H1 (cell line): ENCODE results near the gene ZFAND3. TPM values are rescaled to one million over a fixed set of nuclear protein-coding genes. Genes with fewer than 3 reads are reported as not detected.

Experiments
- CTCF ChIA-PET: fragments of 300-600 bp; sonication (Branson Sonifier 250); formaldehyde crosslinking; loops from one replicate; lab custom pipeline; 2021; ENCODE audit not compliant: partially characterized antibody; lab: Charles Lee
- POLR2A ChIA-PET: fragments of 300-600 bp; sonication (Branson Sonifier 250); formaldehyde crosslinking; loops from one replicate; lab custom pipeline; 2021; ENCODE audit warnings: inconsistent platforms; ENCODE audit not compliant: partially characterized antibody; lab: Charles Lee
- DNase-seq, 2 experiments: peaks; one replicate each; pipeline versions ENCODE4 v3.0.0 to v3.0.0-alpha.2; 2010 to 2022; ENCODE audit warnings: low spot score in 2 of 2, low read depth in 1 of 2, mixed read lengths in 1 of 2
- FAIRE-seq: peaks from 2 replicates; lab custom pipeline; 2011; peaks lifted over from hg19 to GRCh38; lab: Jason Lieb, UNC
- H2AFZ ChIP-seq: 2 replicates; pipeline ENCODE4 v1.8.1; 2012; ENCODE audit warnings: low read length, inconsistent platforms
- H2AK5ac ChIP-seq: 2 replicates; pipeline ENCODE4 v1.6.1; 2013; ENCODE audit warnings: low read depth, low read length
- H2BK120ac ChIP-seq: replicated peaks from 2 replicates; pipeline ENCODE3; 2013; ENCODE audit warnings: low read depth, low read length, inconsistent platforms
- H2BK12ac ChIP-seq: 2 replicates; pipeline ENCODE4 v1.6.1; 2013; ENCODE audit warnings: low read depth, low read length
- H2BK15ac ChIP-seq: 2 replicates; pipeline ENCODE4 v1.6.1; 2013; ENCODE audit warnings: low read length
- H2BK20ac ChIP-seq: 2 replicates; pipeline ENCODE4 v1.6.1; 2013; ENCODE audit warnings: low read length
- H2BK5ac ChIP-seq: 2 replicates; pipeline ENCODE4 v1.6.1; 2013; ENCODE audit warnings: low read depth, low read length
- H3K14ac ChIP-seq: 2 replicates; pipeline ENCODE4 v1.6.1; 2013; ENCODE audit warnings: inconsistent platforms; ENCODE audit not compliant: insufficient read length
- H3K18ac ChIP-seq: 2 replicates; pipeline ENCODE4 v1.6.1; 2013; ENCODE audit warnings: low read length; ENCODE audit errors: extremely low read depth
- H3K23ac ChIP-seq: 2 replicates; pipeline ENCODE4 v1.6.1; 2013; ENCODE audit warnings: inconsistent platforms; ENCODE audit not compliant: insufficient read length
- H3K23me2 ChIP-seq: 2 replicates; pipeline ENCODE4 v1.6.1; 2013; ENCODE audit warnings: low read depth, low read length
- H3K27ac ChIP-seq: 2 replicates; pipeline ENCODE4 v1.6.1; 2011; ENCODE audit warnings: low read depth, low read length, inconsistent platforms
- H3K27me3 ChIP-seq, 4 experiments: replicated peaks in 1 of 4; 1 replicate in 1 of 4; 2 replicates in 3 of 4; pipeline versions ENCODE4 v1.6.1 to v1.8.1; 2011 to 2013; ENCODE audit warnings: low read length in 3 of 4, mild to moderate bottlenecking in 3 of 4, inconsistent platforms in 2 of 4, mixed read lengths in 2 of 4, moderate library complexity in 1 of 4; ENCODE audit not compliant: control insufficient read depth in 3 of 4, insufficient read depth in 3 of 4; ENCODE audit errors: extremely low read depth in 1 of 4
- H3K36me3 ChIP-seq, 4 experiments: 2 replicates each; pipeline versions ENCODE4 v1.6.1 to v1.8.1; 2011 to 2013; ENCODE audit warnings: mild to moderate bottlenecking in 4 of 4, low read length in 3 of 4, moderate library complexity in 2 of 4, control low read depth in 1 of 4, inconsistent platforms in 1 of 4; ENCODE audit not compliant: insufficient read depth in 4 of 4, control insufficient read depth in 2 of 4
- H3K4ac ChIP-seq: replicated peaks from 2 replicates; pipeline ENCODE3; 2013; ENCODE audit warnings: low read length, low read depth, mixed read lengths, inconsistent platforms; ENCODE audit not compliant: insufficient read length
- H3K4me1 ChIP-seq, 4 experiments: replicated peaks in 1 of 4; 1 replicate in 1 of 4; 2 replicates in 3 of 4; pipeline versions ENCODE4 v1.6.1 to v1.8.1; 2011 to 2013; ENCODE audit warnings: low read length in 3 of 4, inconsistent platforms in 2 of 4, mixed read lengths in 1 of 4; ENCODE audit not compliant: insufficient read depth in 4 of 4, control insufficient read depth in 3 of 4
- H3K4me2 ChIP-seq, 2 experiments: 2 replicates each; pipeline versions ENCODE4 v1.6.1 to v1.8.1; 2011 to 2013; ENCODE audit warnings: low read depth in 2 of 2, low read length in 2 of 2, control low read depth in 1 of 2, inconsistent platforms in 1 of 2, mild to moderate bottlenecking in 1 of 2; ENCODE audit not compliant: insufficient read depth in 1 of 2
- H3K4me3 ChIP-seq, 4 experiments: fragments of 200-600, 300-600 bp in 1 of 4; sonication (generic), shearing (Covaris generic), sonication (Bioruptor Twin) in 1 of 4; 2 replicates each; pipeline versions ENCODE4 v1.5.1 to v1.8.1; 2011 to 2016; ENCODE audit warnings: low read length in 4 of 4, low read depth in 3 of 4, control low read depth in 2 of 4, inconsistent platforms in 2 of 4, mild to moderate bottlenecking in 2 of 4, mixed read lengths in 1 of 4, moderate library complexity in 1 of 4; ENCODE audit not compliant: insufficient read depth in 2 of 4; ENCODE audit errors: extremely low read depth in 1 of 4
- H3K56ac ChIP-seq: replicated peaks from 2 replicates; pipeline ENCODE3; 2013; ENCODE audit warnings: low read depth, mild to moderate bottlenecking, mixed read lengths, low read length, inconsistent platforms; ENCODE audit not compliant: insufficient read length
- H3K79me1 ChIP-seq: 2 replicates; pipeline ENCODE4 v1.6.1; 2013; ENCODE audit warnings: low read depth, low read length, control low read depth
- H3K79me2 ChIP-seq, 2 experiments: 2 replicates each; pipeline versions ENCODE4 v1.6.1 to v1.8.1; 2012 to 2013; ENCODE audit warnings: low read length in 2 of 2, mild to moderate bottlenecking in 2 of 2, inconsistent platforms in 1 of 2; ENCODE audit not compliant: insufficient read depth in 2 of 2, control insufficient read depth in 1 of 2
- H3K9ac ChIP-seq, 4 experiments: replicated peaks in 1 of 4; 1 replicate in 1 of 4; 2 replicates in 3 of 4; pipeline versions ENCODE4 v1.6.1 to v1.8.1; 2011 to 2013; ENCODE audit warnings: low read depth in 3 of 4, low read length in 3 of 4, control low read depth in 2 of 4, mild to moderate bottlenecking in 2 of 4, moderate library complexity in 2 of 4, inconsistent platforms in 1 of 4; ENCODE audit errors: extremely low read depth in 1 of 4
- H3K9me3 ChIP-seq, 2 experiments: 2 replicates each; pipeline versions ENCODE4 v1.6.1 to v1.8.1; 2012 to 2013; ENCODE audit warnings: mild to moderate bottlenecking in 2 of 2, moderate library complexity in 2 of 2, control low read depth in 1 of 2, inconsistent platforms in 1 of 2, low read depth in 1 of 2, low read length in 1 of 2, mixed read lengths in 1 of 2; ENCODE audit not compliant: insufficient read depth in 2 of 2
- H4K20me1 ChIP-seq, 2 experiments: replicated peaks in 1 of 2; 2 replicates each; pipeline versions ENCODE3 to v1.8.1; 2011 to 2013; ENCODE audit warnings: inconsistent platforms in 2 of 2, low read length in 2 of 2, mild to moderate bottlenecking in 1 of 2; ENCODE audit not compliant: insufficient read depth in 2 of 2, control insufficient read depth in 1 of 2
- H4K5ac ChIP-seq: 2 replicates; pipeline ENCODE4 v1.6.1; 2013; ENCODE audit warnings: low read length, low read depth, mixed read lengths, inconsistent platforms; ENCODE audit not compliant: insufficient read length
- H4K8ac ChIP-seq: 2 replicates; pipeline ENCODE4 v1.8.0; 2013; ENCODE audit warnings: mild to moderate bottlenecking, moderate library complexity, low read length, inconsistent platforms; ENCODE audit not compliant: insufficient read depth; ENCODE audit errors: extremely low read depth
- H4K91ac ChIP-seq: replicated peaks from 2 replicates; pipeline ENCODE3; 2013; ENCODE audit warnings: low read length, mixed read lengths, inconsistent platforms; ENCODE audit not compliant: insufficient read length
- CBX8 ChIP-seq: fragments of 300-800, 300-1000 bp; sonication (generic); IDR thresholded peaks from 2 replicates; pipeline ENCODE4 v1.7.1; 2016; ENCODE audit warnings: low read depth, low read length, borderline replicate concordance
- WGBS, 2 experiments: shearing (Covaris generic) in 1 of 2; methylation state at CpG; one replicate each; pipeline versions ENCODE4 v1.1.6 to v1.1.7; 2013 to 2015; ENCODE audit warnings: low lambda C conversion rate in 2 of 2, mixed read lengths in 2 of 2, inconsistent platforms in 1 of 2, low coverage in 1 of 2, missing lambda C conversion rate in 1 of 2; ENCODE audit not compliant: insufficient replicate concordance in 2 of 2, insufficient coverage in 1 of 2, insufficient read length in 1 of 2; ENCODE audit errors: extremely low coverage in 1 of 2, missing lambda C conversion rate in 1 of 2; 5-methylcytosine and 5-hydroxymethylcytosine counted together
- polyA plus RNA-seq, 7 experiments: library from polyadenylated mRNA; depleted of rRNA in 3 of 7; stranded (reverse) in 5 of 7; unstranded in 2 of 7; fragments of >200 nt in 5 of 7; fragments of 200-250 nt in 2 of 7; gene quantifications; 1 replicate in 5 of 7; 2 replicates in 1 of 7; 4 replicates in 1 of 7; pipeline versions ENCODE4 v1.2.1 to v1.2.3, GENCODE V29; 2011 to 2013; ENCODE audit warnings: missing spikeins in 2 of 7, mixed read lengths in 2 of 7
- total RNA-seq: library from RNA; stranded (reverse); fragmentation: NEBNext Ultra II Directional; extraction: Animal tissue kit (Norgen Biotek cat#: 25700); gene quantifications from 2 replicates; pipeline ENCODE4 v1.2.1, GENCODE V29; 2021

The ZFAND3 gene
- total and polyA plus RNA-seq, 2 of the 8 experiments (the other 6 are each of a cell fraction or from before 2014, with no cell fraction given): 13.0 to 51.3 TPM

GRCh38 chr6:37985355-37985754 lies 165.8 kb downstream of the ZFAND3 start:
- CTCF ChIA-PET: interaction anchor here (1.1 kb wide), 1 partner anchor 55 kb away, joined by 3 read pairs; no protein-coding TSS in a partner anchor
- 95% methylated on average over 7 of the region's 7 CpGs; no CpG with 5 or more reads in 1 of the 2 experiments for WGBS, 2 experiments
- peaks cover 0 to 56% of the 10 kb centered on the region in 2 experiments; a peak in 3 of 4 replicates for H3K79me2 ChIP-seq

More at GRCh38 chr6:37985355-37985754, 165.8 kb downstream of the ZFAND3 start:
- no peak overlapping the region for H3K18ac ChIP-seq
- no peak overlapping the region for H2BK15ac ChIP-seq
- H2AFZ ChIP-seq: no peak overlapping the region
- H3K9me3 ChIP-seq: no peaks in the 10 kb centered on the region
- H4K91ac ChIP-seq: no peak overlapping the region
- H2BK12ac ChIP-seq: no peak overlapping the region
- DNase-seq (no peak), FAIRE-seq (no peak)
- no peak overlapping the region for H4K8ac ChIP-seq
- H3K36me3 ChIP-seq: no peaks in the 10 kb centered on the region
- H2BK5ac ChIP-seq: no peak overlapping the region
- no peak overlapping the region for H3K14ac ChIP-seq
- no peak overlapping the region for H3K23ac ChIP-seq
- no peaks in the 10 kb centered on the region for H3K27me3 ChIP-seq
- H2AK5ac ChIP-seq: no peak overlapping the region
- no peak overlapping the region for H3K56ac ChIP-seq
- H4K20me1 ChIP-seq: peaks cover 1 to 3% of the 10 kb centered on the region in 2 experiments
- POLR2A ChIA-PET: interaction anchor here (0.7 to 1.1 kb wide), 2 partner anchors 12 to 116 kb away, joined by 3 read pairs; no protein-coding TSS in a partner anchor
- no peak overlapping the region for H4K5ac ChIP-seq
- no peak overlapping the region for H3K4ac ChIP-seq
- H3K4me1 ChIP-seq: peaks cover 0 to 2% (median 0%) of the 10 kb centered on the region in 4 experiments; a peak in 1 of 7 replicates
- H2BK120ac ChIP-seq: no peak overlapping the region
- H3K27ac ChIP-seq: no peak overlapping the region
- H3K4me3 ChIP-seq: no peak overlapping the region
- H3K79me1 ChIP-seq: no peaks in the 10 kb centered on the region; the same call in 1 of the 2 replicates
- H3K23me2 ChIP-seq: no peaks in the 10 kb centered on the region
- H3K9ac ChIP-seq: no peak overlapping the region
- no peak for TF ChIP-seq CBX8
- TF ChIP-seq, all 59 proteins: peak for 0
- H3K4me2 ChIP-seq: no peak overlapping the region
- H2BK20ac ChIP-seq: no peak overlapping the region
